Head of caudate nucleus (tissue), 42 donors: ENCODE results near the gene SMARCD2.

ENCODE experiments used
- DNase-seq, 42 donors: peaks; one replicate each; pipeline versions ENCODE4 v3.0.0 to v3.0.0-alpha.2; 2020 to 2021; ENCODE audit warnings: mixed read lengths in 7 of 42
- intact Hi-C: fragments of 100-400 bp; cut with DNase I; formaldehyde crosslinking; loops from one replicate; pipeline ENCODE4 v1.15.0; 2022

Gene SMARCD2

GRCh38 chr17:63834431-63835166 lies 7.9 kb downstream of the SMARCD2 start:
- DNase-seq, result peak in 41 of 42 donors; percentile 29 to 85 (median 69)
- intact Hi-C loops, result no loop called here

GRCh38 chr17:63833741-63834373 lies 8.6 kb downstream of the SMARCD2 start:
- intact Hi-C loops, result no loop called here

GRCh38 chr17:63833026-63833740 lies 9.3 kb downstream of the SMARCD2 start:
- intact Hi-C loops, result no loop called here
- DNase-seq, result no peak

More at GRCh38 chr17:63833741-63834373, 8.6 kb downstream of the SMARCD2 start:
- no peak for DNase-seq

GRCh38 chr17:63832455-63832854 lies 10.0 kb downstream of the SMARCD2 start:
- intact Hi-C loops, result no loop called here
- DNase-seq, result no peak

GRCh38 chr17:63832014-63832413 lies 10.5 kb downstream of the SMARCD2 start:
- intact Hi-C loops, result no loop called here
- no peak for DNase-seq

GRCh38 chr17:63831505-63831904 lies 11.0 kb downstream of the SMARCD2 start:
- intact Hi-C loops, result no loop called here
- DNase-seq, result no peak

GRCh38 chr17:63830904-63831491 lies 11.5 kb downstream of the SMARCD2 start:
- intact Hi-C loops, result no loop called here
- no peak for DNase-seq

GRCh38 chr17:63830278-63830677 lies 12.2 kb downstream of the SMARCD2 start:
- no peak for DNase-seq
- intact Hi-C loops, result no loop called here

GRCh38 chr17:63828936-63829335 lies 13.5 kb downstream of the SMARCD2 start:
- intact Hi-C loops, result loop anchor here (5.0 kb wide), 1 partner anchor 57 kb away; the partner anchor contains the start of genes CCDC47 and DDX42
- DNase-seq, result no peak

GRCh38 chr17:63827801-63828221 lies 14.7 kb downstream of the SMARCD2 start:
- no peak for DNase-seq
- intact Hi-C loops, result loop anchor here (5.0 kb wide), 1 partner anchor 56 kb away; the partner anchor contains the start of genes CCDC47 and DDX42

- intact Hi-C loops, result loop anchor here (5.0 kb wide), 1 partner anchor 55 kb away; the partner anchor contains the start of genes CCDC47 and DDX42
- peak; percentile 96 to 99 (median 98) for DNase-seq
Observed at GRCh38 chr17:63827002-63827800, 15.3 kb downstream of the SMARCD2 start, which contains the start of the genes FTSJ3 and PSMC5. Gene FTSJ3 (minus strand): TSS chr17:63827663. CDS start chr17:63826902, 761 bp downstream. Gene PSMC5 (plus strand): TSS chr17:63827431. CDS start chr17:63827491, 60 bp downstream.

GRCh38 chr17:63826468-63827001 lies 15.9 kb downstream of the SMARCD2 start:
- intact Hi-C loops, result loop anchor here (5.0 kb wide), 1 partner anchor 54 kb away; the partner anchor contains the start of genes CCDC47 and DDX42
- no peak for DNase-seq

GRCh38 chr17:63824362-63824761 lies 18.1 kb downstream of the SMARCD2 start:
- intact Hi-C loops, result no loop called here
- DNase-seq, result no peak

- intact Hi-C loops, result no loop called here
Observed at GRCh38 chr17:63823659-63824331, 18.7 kb downstream of the SMARCD2 start.

GRCh38 chr17:63822537-63822936 lies 19.9 kb downstream of the SMARCD2 start:
- intact Hi-C loops, result no loop called here
- DNase-seq, result no peak

More at GRCh38 chr17:63823659-63824331, 18.7 kb downstream of the SMARCD2 start:
- no peak for DNase-seq

- no peak for DNase-seq
- intact Hi-C loops, result no loop called here
Observed at GRCh38 chr17:63821804-63822203, 20.7 kb downstream of the SMARCD2 start.

GRCh38 chr17:63820963-63821561 lies 21.4 kb downstream of the SMARCD2 start:
- DNase-seq, result no peak
- intact Hi-C loops, result no loop called here
